Nephron progenitor cell (in vitro differentiated cells): Measurements from ENCODE around the gene JARID2.
A peak's percentile ranks its signal among the peaks of the same experiment; 100 is the strongest.

Source experiments
- DNase-seq: peaks from one replicate; pipeline ENCODE4 v3.0.0; 2021
- H3K27ac Mint-ChIP-seq: 2 replicates; pipeline ENCODE4 v1.8.0; 2021; ENCODE audit warnings: mild to moderate bottlenecking, moderate library complexity, mixed read lengths
- H3K27me3 Mint-ChIP-seq: 2 replicates; pipeline ENCODE4 v1.8.0; 2021; ENCODE audit warnings: mild to moderate bottlenecking, low read depth, mixed read lengths; ENCODE audit not compliant: poor library complexity
- H3K36me3 Mint-ChIP-seq: 2 replicates; pipeline ENCODE4 v1.8.0; 2021; ENCODE audit warnings: low read depth, mixed read lengths
- H3K4me1 Mint-ChIP-seq: 2 replicates; pipeline ENCODE4 v1.8.0; 2021; ENCODE audit warnings: mixed read lengths
- H3K4me3 Mint-ChIP-seq: 2 replicates; pipeline ENCODE4 v1.8.0; 2021; ENCODE audit warnings: mild to moderate bottlenecking, moderate library complexity, mixed read lengths
- H3K9me3 Mint-ChIP-seq: 2 replicates; pipeline ENCODE4 v1.8.0; 2021; ENCODE audit warnings: mild to moderate bottlenecking, moderate library complexity, mixed read lengths
- TF ChIP-seq, protein P1 (sequence below): fragments of 200-600 bp; sonication (generic); IDR thresholded peaks from 2 replicates; pipeline ENCODE4 v1.5.0; 2021; ENCODE audit warnings: antibody characterized with exemption

The JARID2 gene

DNA sequence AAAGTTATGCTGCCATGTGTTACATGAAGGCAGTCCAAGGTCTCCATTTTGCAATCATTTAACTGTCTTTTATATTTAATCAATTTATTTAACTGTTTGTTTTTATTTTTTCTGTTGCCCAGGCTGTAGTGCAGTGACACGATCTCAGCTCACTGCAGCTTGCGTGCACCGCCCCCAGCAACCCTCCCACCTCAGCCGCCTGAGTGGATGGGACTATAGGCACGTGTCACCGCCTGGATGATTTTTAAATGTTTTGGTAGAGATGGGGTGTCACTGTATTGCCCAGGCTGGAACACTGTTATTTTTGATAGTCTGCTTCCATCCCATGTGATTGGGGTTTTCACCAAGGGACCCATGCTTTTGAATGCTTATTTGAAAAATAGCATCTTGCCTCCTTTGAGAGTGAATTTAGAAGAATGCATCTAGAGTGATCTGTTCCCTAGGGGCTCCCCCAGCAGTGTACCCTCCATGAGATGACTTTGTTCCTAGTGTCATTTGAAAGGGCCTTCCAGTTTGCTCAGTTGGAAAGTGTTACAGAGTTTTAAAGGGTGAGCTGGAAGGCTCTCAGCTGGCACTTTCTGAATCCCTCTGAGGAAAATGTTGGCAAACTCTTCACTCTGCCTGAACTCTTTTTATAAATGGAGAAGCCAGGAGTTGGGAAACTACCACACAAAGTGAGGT is 143.4 kb downstream of the JARID2 start:
- no peak for DNase-seq
- peaks cover 11% of the 10 kb centered on the region for H3K9me3 Mint-ChIP-seq
- H3K4me3 Mint-ChIP-seq: no peak overlapping the region
- no peak overlapping the region for H3K27ac Mint-ChIP-seq
- no peaks in the 10 kb centered on the region for H3K27me3 Mint-ChIP-seq
- peaks cover 12% of the 10 kb centered on the region for H3K36me3 Mint-ChIP-seq
- peaks cover 85% of the 10 kb centered on the region for H3K4me1 Mint-ChIP-seq
- TF ChIP-seq, protein P1, sequence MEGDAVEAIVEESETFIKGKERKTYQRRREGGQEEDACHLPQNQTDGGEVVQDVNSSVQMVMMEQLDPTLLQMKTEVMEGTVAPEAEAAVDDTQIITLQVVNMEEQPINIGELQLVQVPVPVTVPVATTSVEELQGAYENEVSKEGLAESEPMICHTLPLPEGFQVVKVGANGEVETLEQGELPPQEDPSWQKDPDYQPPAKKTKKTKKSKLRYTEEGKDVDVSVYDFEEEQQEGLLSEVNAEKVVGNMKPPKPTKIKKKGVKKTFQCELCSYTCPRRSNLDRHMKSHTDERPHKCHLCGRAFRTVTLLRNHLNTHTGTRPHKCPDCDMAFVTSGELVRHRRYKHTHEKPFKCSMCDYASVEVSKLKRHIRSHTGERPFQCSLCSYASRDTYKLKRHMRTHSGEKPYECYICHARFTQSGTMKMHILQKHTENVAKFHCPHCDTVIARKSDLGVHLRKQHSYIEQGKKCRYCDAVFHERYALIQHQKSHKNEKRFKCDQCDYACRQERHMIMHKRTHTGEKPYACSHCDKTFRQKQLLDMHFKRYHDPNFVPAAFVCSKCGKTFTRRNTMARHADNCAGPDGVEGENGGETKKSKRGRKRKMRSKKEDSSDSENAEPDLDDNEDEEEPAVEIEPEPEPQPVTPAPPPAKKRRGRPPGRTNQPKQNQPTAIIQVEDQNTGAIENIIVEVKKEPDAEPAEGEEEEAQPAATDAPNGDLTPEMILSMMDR: no peak

DNA sequence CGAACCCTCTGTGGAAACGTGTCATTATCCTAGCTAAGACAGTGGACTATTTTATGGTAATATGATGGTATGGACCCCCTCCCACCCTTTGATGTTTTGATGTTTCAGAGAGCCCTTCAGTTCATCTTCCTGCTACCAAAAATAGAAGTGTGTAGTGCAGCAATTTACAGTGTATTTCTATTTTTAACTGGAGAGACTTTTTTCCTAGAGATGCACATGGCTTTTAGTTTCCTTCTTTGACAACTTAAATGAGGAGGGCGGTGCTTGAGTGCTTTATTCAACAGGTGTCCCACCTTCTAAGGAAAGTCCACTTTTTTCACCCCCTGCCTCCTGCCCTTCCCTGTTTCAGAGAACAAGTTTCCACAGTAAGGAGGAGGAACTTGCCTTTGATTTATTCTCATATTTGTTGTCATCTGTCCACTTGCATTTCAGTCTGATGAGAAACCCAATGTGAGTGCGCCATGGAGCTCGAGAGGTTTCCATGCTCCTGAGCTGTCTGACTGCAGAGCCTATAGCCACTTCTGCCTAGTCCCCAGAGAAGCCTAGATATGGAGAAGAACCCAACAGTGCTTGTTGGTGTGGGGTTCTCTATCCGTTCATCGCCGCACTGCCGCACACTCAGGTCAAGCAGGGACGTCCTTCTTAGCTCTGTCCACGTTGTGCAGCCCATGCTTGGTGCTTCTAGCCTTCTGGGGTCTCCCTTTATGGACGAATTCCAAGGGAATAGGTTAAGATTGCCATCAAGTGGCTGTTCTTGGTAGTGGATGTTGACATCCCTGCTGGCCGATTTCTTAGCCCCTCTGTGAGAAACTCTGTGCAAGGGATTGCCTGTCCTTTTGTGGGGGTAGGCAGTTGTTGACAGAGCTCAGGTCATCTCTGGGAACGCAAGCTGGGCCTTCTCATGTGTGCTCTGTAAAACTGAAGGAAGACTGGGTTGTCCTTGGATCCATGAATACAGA is 144.2 kb downstream of the JARID2 start:
- peaks cover 15% of the 10 kb centered on the region for H3K9me3 Mint-ChIP-seq
- peaks cover 76% of the 10 kb centered on the region for H3K4me1 Mint-ChIP-seq
- H3K4me3 Mint-ChIP-seq: no peak overlapping the region
- H3K27me3 Mint-ChIP-seq: no peaks in the 10 kb centered on the region
- TF ChIP-seq, protein P1: peak; percentile 79
- peak overlapping the region; percentile 40 for H3K27ac Mint-ChIP-seq
- peaks cover 18% of the 10 kb centered on the region for H3K36me3 Mint-ChIP-seq
- DNase-seq: peak; percentile 61

DNA sequence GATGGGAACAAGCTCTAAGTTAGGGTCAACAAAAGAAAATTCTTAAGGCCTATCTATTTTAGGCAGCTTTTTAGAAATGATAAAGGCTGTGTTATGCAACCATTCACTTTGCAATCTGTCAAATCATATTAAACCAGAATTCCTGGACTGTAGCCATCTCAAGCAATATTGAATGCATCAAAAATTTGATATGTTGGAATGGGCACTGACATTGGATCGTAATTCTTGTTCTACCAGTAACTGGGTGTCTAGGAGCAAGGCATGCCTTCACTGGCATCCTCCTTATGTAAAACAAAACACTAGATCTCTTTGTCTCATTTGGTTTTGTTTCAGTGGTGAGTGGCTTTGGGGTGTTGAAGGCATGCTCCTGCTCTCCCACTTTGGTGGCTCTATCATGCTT is 145.6 kb downstream of the JARID2 start:
- H3K36me3 Mint-ChIP-seq: peaks cover 27% of the 10 kb centered on the region
- H3K27me3 Mint-ChIP-seq: no peaks in the 10 kb centered on the region
- peak overlapping the region; percentile 3 for H3K4me3 Mint-ChIP-seq
- H3K4me1 Mint-ChIP-seq: peaks cover 62% of the 10 kb centered on the region
- no peak for DNase-seq
- TF ChIP-seq, protein P1: no peak
- peaks cover 15% of the 10 kb centered on the region for H3K9me3 Mint-ChIP-seq
- H3K27ac Mint-ChIP-seq: no peak overlapping the region

DNA sequence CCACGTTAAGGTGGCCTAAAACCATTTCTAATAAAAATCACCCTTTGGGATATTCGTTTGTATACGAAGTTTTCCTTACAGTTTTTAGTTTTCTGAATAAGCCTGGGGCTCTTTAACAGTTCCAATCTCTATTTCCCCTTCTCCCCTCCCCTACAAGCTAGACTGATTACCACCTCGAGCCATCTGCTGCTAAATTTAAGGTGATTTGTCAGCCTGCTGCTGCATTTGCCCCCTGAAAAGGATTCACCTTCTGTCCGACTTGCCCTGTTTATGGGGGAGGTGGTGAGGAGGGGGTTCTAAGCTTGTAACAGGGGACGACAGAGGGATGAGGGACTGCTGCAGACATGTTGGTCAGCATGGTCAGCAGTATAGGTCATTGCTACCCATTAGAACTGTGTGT is 146.3 kb downstream of the JARID2 start:
- peaks cover 15% of the 10 kb centered on the region for H3K9me3 Mint-ChIP-seq
- no peaks in the 10 kb centered on the region for H3K27me3 Mint-ChIP-seq
- TF ChIP-seq, protein P1: no peak
- peaks cover 27% of the 10 kb centered on the region for H3K36me3 Mint-ChIP-seq
- H3K27ac Mint-ChIP-seq: no peak overlapping the region
- peak overlapping the region; percentile 12 for H3K4me3 Mint-ChIP-seq
- DNase-seq: no peak
- H3K4me1 Mint-ChIP-seq: peaks cover 55% of the 10 kb centered on the region

GRCh38 chr6:15393605-15394004 is 147.7 kb downstream of the JARID2 start:
- DNase-seq: no peak
- no peaks in the 10 kb centered on the region for H3K27me3 Mint-ChIP-seq
- H3K9me3 Mint-ChIP-seq: peaks cover 15% of the 10 kb centered on the region
- H3K4me3 Mint-ChIP-seq: no peak overlapping the region
- no peak overlapping the region for H3K27ac Mint-ChIP-seq
- H3K4me1 Mint-ChIP-seq: peaks cover 47% of the 10 kb centered on the region
- peaks cover 27% of the 10 kb centered on the region for H3K36me3 Mint-ChIP-seq
- TF ChIP-seq, protein P1: no peak
